GM18505 (cell line): ENCODE data around the gene POPDC2.

Experiments used
- ATAC-seq: cut with Tn5 transposase; IDR thresholded peaks from one replicate; pipeline ENCODE4 v1.9.1; 2021; ENCODE audit not compliant: unreplicated experiment
- POLR2A ChIP-seq: IDR thresholded peaks from 4 replicates; pipeline ENCODE4 v1.6.1; 2011; ENCODE audit warnings: borderline replicate concordance; ENCODE audit not compliant: insufficient read depth, insufficient read length; ENCODE audit errors: extremely low read depth

POPDC2 gene

GRCh38 chr3:119637679-119638477 lies 22.5 kb downstream of the POPDC2 start:
- ATAC-seq, result peak; percentile 42

GRCh38 chr3:119636891-119637611 lies 23.3 kb downstream of the POPDC2 start:
- TF ChIP-seq POLR2A, result no peak
- no peak for ATAC-seq

More at GRCh38 chr3:119637679-119638477, 22.5 kb downstream of the POPDC2 start:
- TF ChIP-seq POLR2A, result no peak

DNA sequence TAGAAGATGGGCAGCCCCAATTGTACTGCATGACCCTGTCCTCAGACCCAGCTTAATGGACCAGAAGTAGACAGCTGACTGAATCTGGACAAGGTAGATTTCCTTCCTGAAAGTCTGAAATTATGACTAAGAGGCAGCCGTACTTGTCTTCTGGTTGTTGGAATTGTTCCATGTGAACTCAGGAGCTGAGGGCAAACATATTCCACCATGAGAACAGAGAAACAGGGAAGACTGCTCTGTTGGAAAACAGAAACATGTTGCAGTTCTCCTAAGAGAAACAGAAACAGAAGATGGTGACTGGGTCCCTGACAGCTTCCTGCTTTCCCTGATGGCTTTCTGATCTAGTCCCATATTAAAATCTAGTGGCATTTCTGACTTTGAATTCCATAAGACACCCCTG lies 24.1 kb downstream of the POPDC2 start:
- ATAC-seq, result no peak
- TF ChIP-seq POLR2A, result no peak

DNA sequence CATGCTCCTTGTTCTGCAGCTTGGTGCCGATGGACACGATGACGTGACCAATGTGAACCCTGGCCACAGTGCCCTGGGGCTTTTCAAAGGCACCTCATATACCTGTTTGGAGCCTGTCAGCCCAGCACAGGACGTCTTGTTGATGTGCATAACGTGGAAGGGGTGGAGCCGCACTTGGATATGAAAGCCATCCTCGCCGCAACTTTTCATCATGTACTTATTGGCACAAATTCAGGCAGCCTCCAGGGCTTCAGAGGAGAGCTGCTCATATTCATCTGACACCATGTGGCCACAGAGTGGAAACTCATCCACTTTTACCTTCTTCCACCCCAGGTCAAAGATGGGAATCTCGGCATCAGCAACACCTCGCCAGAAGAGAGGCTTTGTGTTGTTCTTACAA lies 24.7 kb downstream of the POPDC2 start:
- TF ChIP-seq POLR2A, result no peak
- ATAC-seq, result no peak

- TF ChIP-seq POLR2A, result no peak
- ATAC-seq, result no peak
These were observed 27.6 kb downstream of the POPDC2 start for GRCh38 chr3:119632829-119633228.

DNA sequence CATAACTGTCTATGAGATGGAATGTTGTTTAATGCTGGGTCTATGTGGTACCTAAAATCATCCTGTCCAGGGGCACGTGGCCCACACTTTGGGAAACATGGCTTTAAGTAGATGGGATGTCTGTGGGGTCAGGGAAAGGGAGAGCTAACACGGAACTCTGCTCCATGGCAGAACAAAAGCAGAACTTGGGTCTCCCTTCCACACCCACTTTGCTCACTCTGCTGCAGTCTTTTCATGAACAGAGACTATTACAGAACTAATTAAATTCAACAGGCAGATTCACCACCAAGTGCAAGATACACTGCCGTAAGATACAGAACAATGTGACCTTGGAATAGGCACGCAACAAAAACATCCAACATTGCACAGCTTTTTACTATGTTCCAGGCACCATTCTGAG lies 28.2 kb downstream of the POPDC2 start:
- no peak for ATAC-seq
- no peak for TF ChIP-seq POLR2A

DNA sequence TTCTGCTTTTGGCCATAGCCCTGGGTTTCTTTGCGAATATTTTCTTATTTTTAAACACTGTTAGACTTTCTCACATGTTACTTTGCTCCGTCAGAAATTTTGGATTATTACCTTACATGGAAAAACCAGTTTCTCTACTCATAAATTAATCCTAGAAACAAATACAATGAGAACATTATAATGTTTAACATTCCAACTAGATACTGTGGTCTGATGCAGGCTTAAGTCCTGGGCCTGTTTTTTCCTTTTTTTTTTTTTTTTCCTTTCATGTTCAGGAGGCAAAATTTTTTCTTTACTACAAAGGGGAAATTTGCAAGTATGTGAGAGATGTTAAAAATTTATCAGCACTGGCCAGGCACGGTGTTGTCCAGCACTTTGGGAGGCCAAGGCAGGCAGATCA lies 28.9 kb downstream of the POPDC2 start:
- no peak for TF ChIP-seq POLR2A
- ATAC-seq, result no peak

- no peak for ATAC-seq
- TF ChIP-seq POLR2A, result no peak
These were observed 29.5 kb downstream of the POPDC2 start for GRCh38 chr3:119630880-119631329.

DNA sequence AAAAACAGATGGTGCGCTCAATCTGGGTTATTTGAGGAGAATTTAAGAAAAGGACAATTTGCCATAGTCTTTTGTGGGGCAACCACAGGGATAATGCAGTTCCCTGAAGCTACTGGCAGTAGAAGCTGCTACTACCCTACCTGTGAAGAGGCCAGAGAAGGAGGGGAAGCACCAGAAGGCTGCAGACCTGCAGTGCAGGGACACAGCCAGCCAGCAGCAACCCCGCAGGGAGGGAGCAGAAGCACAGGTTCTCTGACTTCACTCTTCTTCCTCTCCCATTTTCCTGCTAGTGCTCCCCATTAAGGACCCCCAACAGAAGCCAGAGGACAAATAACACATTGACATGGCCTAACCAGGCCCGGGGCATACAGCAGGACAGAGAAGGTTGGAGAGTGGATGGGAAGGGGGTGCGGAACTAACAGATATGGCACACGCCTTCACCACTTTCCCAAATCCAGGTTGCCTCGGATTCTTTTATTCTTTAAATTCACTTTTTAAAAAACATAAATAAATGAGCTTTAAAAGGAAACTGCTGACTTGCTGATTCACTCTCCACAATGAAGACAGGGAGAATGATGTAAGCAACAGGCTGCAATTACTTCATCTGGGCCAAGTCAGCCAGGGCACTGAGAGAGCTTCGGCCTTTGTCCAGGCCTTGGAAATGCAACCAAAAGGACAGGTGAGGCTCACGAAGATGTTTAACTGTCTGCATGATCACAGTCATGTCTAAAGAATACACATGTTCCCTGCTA lies 30.1 kb downstream of the POPDC2 start:
- no peak for TF ChIP-seq POLR2A
- no peak for ATAC-seq

DNA sequence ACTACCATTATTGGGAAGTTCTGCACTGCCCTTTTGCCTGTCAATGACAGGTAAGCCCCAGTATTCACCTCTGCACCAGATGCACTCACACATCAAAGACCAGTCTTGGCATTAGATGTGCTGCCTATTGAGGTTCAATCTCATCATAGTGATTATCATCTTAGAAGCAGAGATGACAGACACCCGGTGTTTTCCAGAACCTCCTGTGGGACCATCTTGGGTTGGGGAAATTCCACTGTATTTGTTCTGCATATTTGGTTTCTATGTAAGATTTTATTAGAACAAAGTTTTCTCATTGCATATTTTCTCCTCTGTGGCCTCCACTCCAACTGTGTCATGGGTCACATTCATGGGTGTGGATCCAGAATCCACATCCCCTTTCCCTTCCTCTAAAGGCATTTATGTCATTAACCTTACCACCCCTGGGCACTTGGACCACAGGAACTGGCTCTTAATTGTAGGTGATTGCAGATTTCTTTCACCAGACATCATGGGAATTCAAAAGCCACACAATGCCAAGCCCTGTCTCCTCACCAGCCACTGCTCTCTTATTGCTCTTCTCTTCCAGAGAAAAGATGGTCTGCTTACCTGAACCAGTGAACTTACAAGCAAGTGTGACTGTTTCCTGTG lies 31.5 kb downstream of the POPDC2 start:
- ATAC-seq, result peak; percentile 30
- no peak for TF ChIP-seq POLR2A

- peak; percentile 62 for ATAC-seq
- TF ChIP-seq POLR2A, result no peak
These were observed 32.0 kb downstream of the POPDC2 start for GRCh38 chr3:119628390-119628789.

DNA sequence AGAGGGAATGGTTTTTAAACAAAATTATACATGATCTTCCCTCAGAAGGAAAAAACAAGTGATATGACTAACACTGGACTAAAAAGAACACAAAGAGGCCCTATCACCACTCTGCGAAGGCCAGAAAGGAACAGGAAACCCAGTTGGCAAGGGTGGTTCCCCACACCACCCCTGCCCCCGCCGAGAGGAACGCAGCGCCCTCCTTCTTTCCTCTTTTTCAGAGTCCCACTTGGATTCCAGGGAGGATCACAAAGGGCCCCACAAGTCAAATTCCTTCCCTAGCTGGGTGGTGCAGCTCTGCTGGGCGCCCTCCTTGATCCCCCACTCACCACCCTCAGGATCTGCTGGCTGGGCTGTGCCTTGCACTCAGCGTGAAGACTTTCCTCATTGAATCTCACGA lies 32.9 kb downstream of the POPDC2 start:
- peak; percentile 42 for TF ChIP-seq POLR2A
- ATAC-seq, result no peak

DNA sequence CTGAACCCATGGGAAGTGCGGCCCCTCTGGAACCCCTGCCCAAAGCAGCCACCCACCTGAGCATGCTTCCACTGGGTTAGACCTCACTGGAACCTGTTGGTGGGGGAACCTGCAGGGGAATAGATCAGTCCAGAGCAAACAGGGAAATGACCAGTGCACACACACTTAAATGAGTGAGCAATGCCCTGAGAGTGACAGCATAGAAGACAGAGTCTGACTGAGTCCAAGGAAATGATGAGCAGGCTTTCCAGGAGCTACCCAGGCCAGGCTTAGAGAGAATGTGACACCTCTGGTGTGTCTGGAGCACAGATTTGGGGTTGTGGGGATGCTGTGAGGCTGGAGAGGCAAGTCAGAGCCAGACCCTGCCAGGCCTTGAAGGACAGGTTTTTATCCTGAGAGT lies 34.2 kb downstream of the POPDC2 start:
- TF ChIP-seq POLR2A, result no peak
- no peak for ATAC-seq
